ENCODE measurements around the gene BCL2. TPM values are rescaled to one million over a fixed set of nuclear protein-coding genes. Genes with fewer than 3 reads are reported as not detected.

BCL2 gene
- total RNA-seq, 1 donor from 2014 or later, result 17.9 TPM

DNA sequence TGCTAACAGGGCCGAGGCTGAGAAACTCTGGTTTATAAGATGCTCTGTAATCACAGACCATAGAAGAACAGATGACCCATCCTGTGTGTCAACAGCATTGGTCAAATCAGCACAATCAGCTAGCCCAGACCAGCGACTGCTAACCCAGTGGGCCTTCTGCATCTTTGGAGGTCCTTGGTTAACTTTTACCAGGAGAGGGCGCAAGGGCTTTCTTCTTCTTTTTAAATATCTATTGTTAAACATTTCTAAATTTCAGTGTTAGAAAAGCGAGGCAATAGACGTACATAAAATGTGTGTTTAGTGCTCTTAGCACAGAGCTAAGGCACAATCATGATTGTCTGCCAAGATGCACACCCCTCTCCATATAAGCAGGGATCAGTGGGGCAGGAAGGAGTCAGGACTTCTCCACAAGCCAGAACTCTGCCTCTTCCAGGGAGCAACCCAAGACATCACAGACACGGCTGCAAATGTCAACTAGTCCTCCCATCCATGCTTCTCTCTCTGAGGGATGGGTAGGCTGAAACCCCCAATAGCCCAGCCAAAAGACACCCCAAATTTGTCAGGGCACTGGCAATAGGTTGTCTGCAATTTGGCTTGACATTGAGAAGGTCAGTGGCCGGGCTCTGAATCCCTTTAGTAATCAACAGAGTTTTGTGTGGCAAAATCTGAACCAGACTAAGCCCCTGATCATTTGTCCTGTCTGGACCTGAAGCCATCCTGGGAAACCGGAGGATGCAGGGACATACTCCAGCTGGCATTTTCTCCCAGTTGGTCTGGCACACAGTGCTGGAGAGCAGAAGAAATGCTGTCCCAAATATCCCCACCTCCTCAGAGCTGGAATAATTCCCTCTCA lies 188.2 kb downstream of the BCL2 start:
- no peak for FAIRE-seq
- peak in 1 of 2 donors; percentile 37 for DNase-seq (ENCODE audit: low spot score in 2 of 2)

DNA sequence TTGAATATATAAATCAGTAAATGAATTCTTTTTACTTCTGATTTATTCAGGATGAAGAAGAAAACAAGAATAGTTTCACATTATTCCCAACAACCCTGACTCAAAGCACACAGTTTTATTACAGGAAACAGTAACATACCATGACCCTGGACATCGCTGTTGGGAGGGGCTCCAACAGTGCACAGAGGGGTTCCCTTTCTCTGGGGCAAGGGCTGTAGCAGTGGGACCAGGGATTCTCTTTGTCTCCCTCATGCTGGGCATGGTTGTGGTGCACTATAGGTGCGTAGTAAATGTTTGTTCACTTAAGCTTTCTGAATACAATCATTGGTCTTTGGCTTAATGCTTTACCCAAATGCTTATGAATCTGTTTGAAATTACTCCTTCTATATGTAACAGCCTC lies 189.4 kb downstream of the BCL2 start:
- FAIRE-seq (no peak), DNase-seq (ENCODE audit: low spot score in 2 of 2) (no peak)

DNA sequence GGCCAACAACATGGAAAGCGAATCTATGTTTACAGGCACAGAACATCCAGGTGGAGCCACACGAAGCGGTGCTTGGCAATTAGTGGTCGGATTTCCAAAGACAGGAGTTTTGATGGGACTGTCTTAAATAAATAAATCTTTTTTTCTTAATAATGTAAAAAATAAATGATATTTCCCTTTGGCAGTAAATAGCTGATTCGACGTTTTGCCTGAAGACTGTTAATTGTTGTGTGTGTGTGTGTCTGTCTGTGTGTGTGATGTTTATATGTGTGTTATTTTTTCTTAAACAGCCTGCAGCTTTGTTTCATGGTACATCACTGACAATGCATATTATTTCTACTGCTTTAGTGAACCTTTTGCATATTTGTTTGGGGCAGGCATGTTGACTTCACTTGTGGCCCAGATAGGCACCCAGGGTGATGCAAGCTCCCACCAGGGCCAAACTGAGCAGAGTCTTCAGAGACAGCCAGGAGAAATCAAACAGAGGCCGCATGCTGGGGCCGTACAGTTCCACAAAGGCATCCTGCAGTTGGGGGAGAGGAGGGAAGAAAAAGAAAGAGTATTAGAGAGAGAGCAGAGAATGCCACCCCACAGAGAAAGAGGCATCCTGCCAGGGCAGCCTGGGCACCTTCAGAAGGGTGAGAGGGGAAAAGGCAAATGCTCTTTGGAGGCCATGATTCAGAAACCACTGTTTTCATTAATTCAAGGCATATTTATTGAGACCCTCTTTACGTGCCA lies 191.2 kb downstream of the BCL2 start:
- DNase-seq (ENCODE audit: low spot score in 2 of 2) (no peak), FAIRE-seq (no peak)

DNA sequence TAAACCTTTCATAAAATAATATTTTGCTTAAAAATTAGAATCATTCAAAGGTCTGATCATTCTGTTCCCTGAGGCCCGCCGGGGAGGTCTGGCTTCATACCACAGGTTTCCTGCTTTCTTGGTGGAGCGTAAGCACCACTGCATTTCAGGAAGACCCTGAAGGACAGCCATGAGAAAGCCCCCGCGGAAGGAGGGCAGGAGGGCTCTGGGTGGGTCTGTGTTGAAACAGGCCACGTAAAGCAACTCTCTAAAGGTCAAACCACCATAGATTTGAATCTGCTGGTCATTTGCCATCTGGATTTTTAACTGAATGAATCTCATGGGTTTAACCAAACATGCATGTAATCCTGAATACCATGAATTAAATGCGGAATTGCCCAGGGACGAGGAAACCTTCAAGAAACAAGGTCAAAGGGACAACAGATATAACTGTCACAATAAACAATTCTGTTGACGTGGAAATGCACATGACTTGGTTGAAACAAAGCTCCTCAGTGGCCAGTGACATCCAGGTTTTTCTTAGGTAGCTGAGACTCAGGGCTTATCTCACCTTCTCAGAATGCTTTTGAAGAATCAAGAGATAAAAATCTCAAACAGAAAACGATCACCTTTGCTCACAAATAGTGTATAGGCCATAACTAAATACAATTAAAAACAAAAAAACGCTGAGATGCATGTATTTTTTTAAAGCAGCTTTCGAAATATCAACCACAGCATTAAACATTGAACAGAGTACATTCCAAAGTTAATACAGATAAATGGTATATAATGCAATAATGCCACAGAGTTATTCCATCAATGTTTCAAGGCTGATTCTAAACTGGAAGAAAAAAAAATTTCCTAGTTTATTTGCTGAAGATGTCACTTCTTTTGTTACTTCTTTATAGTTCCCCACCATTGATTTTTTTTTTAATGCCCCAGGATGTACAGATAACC lies 193.2 kb downstream of the BCL2 start:
- FAIRE-seq, result no peak
- DNase-seq (ENCODE audit: low spot score in 2 of 2), result no peak

GRCh38 chr18:63120620-63121019 lies 198.9 kb downstream of the BCL2 start:
- DNase-seq (ENCODE audit: low spot score in 2 of 2), result no peak
- no peak for FAIRE-seq

- no peak for FAIRE-seq
- peak in 1 of 2 donors; percentile 56 for DNase-seq (ENCODE audit: low spot score in 2 of 2)
Observed at GRCh38 chr18:63119647-63120046, 199.9 kb downstream of the BCL2 start.

DNA sequence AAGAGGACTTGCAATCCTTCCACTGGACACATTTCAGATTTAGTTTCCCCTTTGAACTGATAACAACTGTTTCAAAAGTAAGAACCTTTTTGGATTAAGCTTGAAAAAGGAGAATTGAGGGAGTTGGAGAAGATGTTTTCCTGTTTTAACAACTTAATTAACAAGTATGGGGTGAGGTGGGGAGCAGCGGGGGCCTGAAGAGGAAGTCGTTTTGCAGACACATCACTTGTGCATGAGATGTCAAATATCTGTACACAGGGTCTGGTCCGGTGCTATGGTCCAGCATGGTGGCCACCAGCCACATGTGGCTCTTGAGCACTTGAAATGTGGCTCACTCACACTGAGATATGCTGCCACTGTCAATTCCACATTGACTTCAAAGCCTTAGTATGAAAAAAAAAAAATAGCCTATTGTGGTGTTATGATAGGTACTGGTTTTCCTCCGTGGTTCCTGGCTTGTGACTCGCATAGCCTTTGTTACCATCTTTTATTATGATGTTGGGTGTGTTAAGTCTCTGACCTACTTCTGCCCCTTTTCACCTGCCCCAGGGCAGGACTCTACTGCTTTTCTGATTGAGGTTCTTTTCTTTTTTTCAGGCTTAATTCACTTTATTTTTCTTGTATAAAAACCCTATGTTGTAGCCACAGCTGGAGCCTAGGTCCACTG lies 205.5 kb downstream of the BCL2 start:
- FAIRE-seq, result no peak

DNA sequence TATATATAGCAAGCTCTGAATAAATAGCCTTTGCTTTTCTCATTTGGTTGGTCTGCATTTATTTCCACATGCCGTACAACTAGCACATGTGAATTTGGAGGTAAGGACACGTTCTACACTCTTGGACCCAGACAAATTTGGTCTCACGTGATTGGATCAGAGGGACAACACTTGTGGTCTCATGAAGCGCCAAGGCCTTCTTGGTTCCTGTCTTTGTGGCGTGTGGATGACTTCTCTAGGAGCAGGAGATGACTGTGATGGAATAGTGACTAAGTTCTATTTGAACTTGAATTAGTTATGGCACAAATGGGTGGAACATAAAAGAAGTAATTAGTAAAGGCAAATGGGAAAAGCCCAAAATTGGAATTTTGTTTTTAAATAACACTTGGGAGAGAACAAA lies 206.9 kb downstream of the BCL2 start:
- FAIRE-seq (no peak), DNase-seq (ENCODE audit: low spot score in 2 of 2) (no peak)

More for the DNA sequence above, 205.5 kb downstream of the BCL2 start:
- no peak for DNase-seq (ENCODE audit: low spot score in 2 of 2)

DNA sequence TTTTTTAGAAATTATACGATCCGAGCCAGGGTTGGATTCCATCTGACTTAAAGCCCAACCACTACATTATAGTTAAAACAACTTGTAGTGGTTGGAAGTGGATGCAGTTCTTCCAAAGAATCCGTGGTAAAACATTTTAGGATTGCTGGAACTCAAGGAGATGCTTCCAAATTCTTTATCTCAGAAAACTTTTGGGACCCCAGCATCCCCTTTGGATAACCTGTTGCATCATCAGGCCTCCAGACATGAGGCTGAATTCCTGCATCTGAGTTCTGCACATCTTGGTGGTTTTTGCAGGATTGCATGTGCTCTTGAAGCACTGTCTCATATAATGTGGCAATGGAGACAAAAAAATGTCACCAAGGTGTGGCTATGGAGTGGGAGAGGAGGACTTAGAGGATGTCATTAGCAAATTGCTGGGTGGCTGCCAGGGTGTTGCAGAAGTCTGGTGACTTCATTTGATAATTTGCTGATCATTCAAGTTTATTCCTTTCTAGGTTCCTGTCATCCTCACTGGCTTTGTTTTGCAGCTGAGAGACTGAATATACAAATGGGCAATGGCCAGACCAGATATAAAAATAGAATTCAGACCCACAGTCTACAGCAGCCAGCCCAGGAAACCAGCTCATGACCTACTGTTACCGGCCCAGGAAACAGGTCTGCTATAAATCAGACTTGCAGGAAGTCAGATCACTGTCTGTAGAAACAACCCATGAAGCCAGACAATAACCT lies 207.7 kb downstream of the BCL2 start:
- DNase-seq (ENCODE audit: low spot score in 2 of 2), result no peak
- no peak for FAIRE-seq

DNA sequence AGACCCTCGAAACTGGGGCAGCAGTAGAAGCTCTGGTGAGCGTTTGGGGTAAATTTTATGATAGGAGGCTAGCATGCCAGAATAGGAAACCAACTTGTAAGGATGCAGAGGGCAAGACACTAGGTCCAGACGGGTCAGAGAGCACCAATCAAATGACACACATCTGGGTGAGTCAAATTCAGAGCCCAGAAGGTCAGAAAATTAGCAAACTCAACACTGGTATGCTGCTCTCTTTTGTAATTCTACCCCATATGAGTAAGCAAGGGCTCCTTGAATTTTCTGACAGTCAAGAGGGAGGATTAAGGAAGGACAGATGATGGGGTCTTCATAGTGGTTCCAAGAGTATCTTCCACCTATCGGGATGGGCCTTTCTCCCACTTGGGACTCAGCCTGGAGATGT lies 209.8 kb downstream of the BCL2 start:
- no peak for FAIRE-seq
- no peak for DNase-seq (ENCODE audit: low spot score in 2 of 2)

DNA sequence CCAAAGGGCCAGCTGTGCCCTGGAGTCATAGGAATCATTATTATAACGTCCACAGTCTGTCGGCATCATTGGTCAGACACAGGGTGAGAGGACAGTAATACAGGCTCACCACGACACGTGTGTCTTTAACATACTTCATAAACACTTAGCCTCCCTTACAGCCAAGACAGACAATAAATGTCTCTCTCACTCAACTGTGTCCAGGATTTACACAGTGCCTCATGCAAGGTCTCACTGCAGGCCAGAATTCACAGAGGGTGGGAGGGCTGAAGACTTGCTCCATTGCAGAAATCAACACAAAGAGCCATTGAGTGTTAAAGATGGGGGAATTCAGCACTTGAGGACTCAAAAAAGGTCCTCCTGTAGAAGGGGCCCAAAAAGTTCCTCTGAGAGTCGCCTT lies 210.5 kb downstream of the BCL2 start:
- no peak for FAIRE-seq
- DNase-seq (ENCODE audit: low spot score in 2 of 2), result no peak

GRCh38 chr18:63107931-63108330 lies 211.6 kb downstream of the BCL2 start:
- no peak for DNase-seq (ENCODE audit: low spot score in 2 of 2)
- no peak for FAIRE-seq

GRCh38 chr18:63107171-63107845 lies 212.3 kb downstream of the BCL2 start:
- no peak for DNase-seq (ENCODE audit: low spot score in 2 of 2)
- FAIRE-seq, result no peak

DNA sequence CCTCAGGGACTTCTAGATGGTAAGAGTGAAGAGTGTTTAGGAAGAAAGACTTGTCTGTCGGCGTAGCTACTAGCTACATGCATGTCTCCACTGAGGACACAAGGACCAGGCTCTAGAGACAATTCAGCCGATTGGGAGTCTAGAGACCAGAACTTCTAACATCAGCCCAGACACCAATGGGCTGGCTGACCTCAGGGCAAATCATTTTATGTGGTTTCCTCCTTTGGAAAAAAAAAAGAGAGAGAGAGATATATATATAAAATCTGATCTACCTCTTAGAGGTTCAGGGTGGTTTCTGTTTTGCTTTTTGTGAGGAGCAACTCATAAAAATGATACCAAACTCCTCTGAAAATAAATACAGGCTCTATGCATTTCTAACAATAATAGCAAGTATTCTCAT lies 212.8 kb downstream of the BCL2 start:
- DNase-seq (ENCODE audit: low spot score in 2 of 2) (no peak), FAIRE-seq (no peak)

GRCh38 chr18:63105636-63106316 lies 213.8 kb downstream of the BCL2 start:
- DNase-seq (ENCODE audit: low spot score in 2 of 2) (no peak), FAIRE-seq (no peak)

DNA sequence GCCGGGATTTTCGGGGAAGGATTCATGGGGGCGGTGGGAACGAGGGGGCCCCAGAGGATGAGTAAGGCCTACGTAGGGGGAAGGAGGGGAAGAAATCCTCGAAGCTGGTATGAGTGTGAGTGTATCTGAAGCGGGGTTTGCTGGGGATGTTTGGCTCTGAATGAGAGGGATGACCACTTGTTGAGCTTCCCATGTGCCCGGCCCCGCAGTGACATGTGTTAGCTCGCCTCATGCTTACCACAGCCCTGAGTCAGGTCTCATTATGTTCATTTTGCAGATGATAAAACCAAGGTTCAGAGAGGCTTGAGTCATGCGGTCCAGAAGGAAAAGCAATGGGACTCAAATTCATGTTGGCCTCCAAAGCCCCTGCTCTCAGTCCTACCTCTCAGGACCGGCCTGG lies 214.7 kb downstream of the BCL2 start:
- no peak for FAIRE-seq

DNA sequence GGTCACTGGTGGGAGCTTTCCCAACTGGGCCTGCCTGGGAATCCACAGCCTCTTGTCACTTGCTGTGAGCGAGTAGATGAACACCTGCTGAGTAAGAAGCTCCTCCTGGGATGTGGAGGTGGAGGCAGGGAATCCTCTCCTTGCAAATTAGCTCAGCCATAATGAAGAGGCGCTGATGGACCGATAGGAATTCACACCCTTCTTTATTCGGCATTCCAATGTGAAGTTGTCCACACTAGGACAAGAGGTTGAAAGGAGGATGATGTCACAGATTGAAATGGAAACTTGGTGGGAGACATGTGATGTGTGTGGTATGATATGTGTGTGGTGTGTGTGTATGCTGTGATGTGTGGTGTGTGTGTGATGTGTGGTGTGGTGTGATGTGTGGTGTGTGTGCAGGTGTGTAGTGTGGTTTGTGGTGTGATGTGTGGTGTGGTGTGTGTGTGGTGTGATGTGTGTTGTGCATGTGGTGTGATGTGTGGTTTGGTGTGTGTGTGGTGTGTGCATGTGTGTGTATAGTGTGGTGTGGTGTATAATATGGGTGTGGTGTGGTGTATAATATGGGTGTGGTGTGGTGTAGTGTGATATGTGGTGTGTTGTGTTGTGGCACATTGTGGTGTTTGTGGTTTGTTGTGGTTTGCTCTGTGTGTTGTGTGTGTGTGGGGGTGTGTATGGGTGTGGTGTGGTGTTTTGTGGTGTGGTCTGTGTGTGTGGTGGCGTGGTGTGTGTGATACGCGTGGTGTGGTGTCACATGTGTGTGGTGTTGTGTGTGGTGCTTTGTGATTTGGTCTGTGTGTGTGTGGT lies 216.4 kb downstream of the BCL2 start:
- no peak for DNase-seq (ENCODE audit: low spot score in 2 of 2)

More for the DNA sequence above, 214.7 kb downstream of the BCL2 start:
- DNase-seq (ENCODE audit: low spot score in 2 of 2), result no peak

More for the DNA sequence above, 216.4 kb downstream of the BCL2 start:
- FAIRE-seq, result no peak
